PC-3 (cell line): ENCODE data around the gene ZNF615. TPM values are rescaled to one million over a fixed set of nuclear protein-coding genes. Genes with fewer than 3 reads are reported as not detected.

Experiments used
- total RNA-seq: library from RNA; depleted of rRNA; stranded (reverse); fragments of >200 nt; gene quantifications from 2 replicates; pipeline ENCODE4 v1.2.3, GENCODE V29; 2014; rRNA removed

Gene ZNF615
- total RNA-seq, 1 experiment from 2014 or later: 5.5 TPM

Other genes with a start within 250 kb of the ZNF615 start
- gene FPR2, start 247.0 kb downstream of the ZNF615 start, total RNA-seq: not detected in 2 replicates
- 0.17 and 0.26 TPM in 2 replicates for gene FPR3, start 213.1 kb downstream of the ZNF615 start, total RNA-seq
- 6.2 and 7.2 TPM in 2 replicates for gene ZNF577, start 120.3 kb downstream of the ZNF615 start, total RNA-seq
- 4.7 and 9.7 TPM in 2 replicates for gene ZNF649, start 103.2 kb downstream of the ZNF615 start, total RNA-seq
- gene ZNF613, start 80.7 kb downstream of the ZNF615 start, total RNA-seq: 3.1 and 4.3 TPM in 2 replicates
- gene ZNF350, start 21.4 kb downstream of the ZNF615 start, total RNA-seq: 5.2 and 6.2 TPM in 2 replicates
- 9.7 and 10.4 TPM in 2 replicates for gene ZNF614, start 20.2 kb upstream of the ZNF615 start, total RNA-seq
- gene ZNF432, start 40.6 kb upstream of the ZNF615 start, total RNA-seq: 4.4 and 6.4 TPM in 2 replicates
- 11.6 and 15.0 TPM in 2 replicates for gene ZNF841, start 87.6 kb upstream of the ZNF615 start, total RNA-seq
- gene ZNF616, start 131.7 kb upstream of the ZNF615 start, total RNA-seq: 3.7 and 3.9 TPM in 2 replicates
- gene ZNF836, start 163.4 kb upstream of the ZNF615 start, total RNA-seq: 2.6 and 8.0 TPM in 2 replicates
- gene PPP2R1A, start 181.8 kb upstream of the ZNF615 start, total RNA-seq: 336 and 427 TPM in 2 replicates